GM12878 (cell line): Measurements from ENCODE around the gene LIX1L. TPM values are rescaled to one million over a fixed set of nuclear protein-coding genes. Genes with fewer than 3 reads are reported as not detected.

ENCODE experiments used
- CBFB ChIP-seq: IDR thresholded peaks from 2 replicates; pipeline ENCODE4 v1.6.1; 2016; ENCODE audit warnings: antibody characterized with exemption, low read depth
- CBX5 ChIP-seq: sonication (generic); IDR thresholded peaks from 2 replicates; pipeline ENCODE4 v1.6.1; 2016; ENCODE audit warnings: low read depth, moderate library complexity, mild to moderate bottlenecking, inconsistent platforms
- CEBPB ChIP-seq, 2 experiments: fragments of 150-350 bp in 1 of 2; IDR thresholded peaks; 2 replicates each; pipeline ENCODE4 v1.6.1; 2012 to 2014; ENCODE audit warnings: low read depth in 2 of 2, low read length in 2 of 2, borderline replicate concordance in 1 of 2, inconsistent platforms in 1 of 2
- CHD2 ChIP-seq: IDR thresholded peaks from 2 replicates; pipeline ENCODE4 v1.6.1; 2011; ENCODE audit warnings: low read depth, low read length, improper control_type of control experiment, borderline replicate concordance
- CHD4 ChIP-seq: fragments of 200-600 bp; sonication (generic); IDR thresholded peaks from 2 replicates; pipeline ENCODE4 v1.6.1; 2016; ENCODE audit warnings: mild to moderate bottlenecking
- ETV6 ChIP-seq, 2 experiments: fragments of 450-650 bp in 1 of 2; IDR thresholded peaks in 1 of 2; conservative IDR thresholded peaks in 1 of 2; 2 replicates each; pipeline ENCODE4 v1.6.1; 2014; ENCODE audit warnings: antibody characterized with exemption in 1 of 2, borderline replicate concordance in 1 of 2, low read depth in 1 of 2, mild to moderate bottlenecking in 1 of 2, moderate library complexity in 1 of 2
- FOS ChIP-seq: IDR thresholded peaks from 3 replicates; pipeline ENCODE4 v1.6.1; 2011; ENCODE audit warnings: borderline replicate concordance; ENCODE audit not compliant: insufficient read length; ENCODE audit errors: extremely low read depth
- IKZF1 ChIP-seq: fragments of 450-650 bp; conservative IDR thresholded peaks from 2 replicates; pipeline ENCODE4 v1.6.1; 2017; ENCODE audit warnings: antibody characterized with exemption, mild to moderate bottlenecking
- IKZF2 ChIP-seq, 2 experiments: fragments of 450-650 bp; IDR thresholded peaks; 2 replicates each; pipeline ENCODE4 v1.6.1; 2017; ENCODE audit warnings: mild to moderate bottlenecking in 2 of 2, moderate library complexity in 2 of 2
- NBN ChIP-seq: fragments of 450-650 bp; IDR thresholded peaks from 2 replicates; pipeline ENCODE4 v1.6.1; 2016
- NR2F1 ChIP-seq: fragments of 450-650 bp; conservative IDR thresholded peaks from 2 replicates; pipeline ENCODE4 v1.6.1; 2017; ENCODE audit warnings: mild to moderate bottlenecking
- NRF1 ChIP-seq: conservative IDR thresholded peaks from 2 replicates; pipeline ENCODE4 v1.6.1; 2011; ENCODE audit warnings: mild to moderate bottlenecking, low read depth, low read length, improper control_type of control experiment
- RAD21 ChIP-seq: IDR thresholded peaks from 2 replicates; pipeline ENCODE4 v1.6.1; 2011; ENCODE audit warnings: mild to moderate bottlenecking, low read depth, low read length, moderate library complexity; ENCODE audit not compliant: insufficient read depth
- RAD51 ChIP-seq: fragments of 450-650 bp; IDR thresholded peaks from 2 replicates; pipeline ENCODE4 v1.6.1; 2016; ENCODE audit warnings: moderate library complexity, mild to moderate bottlenecking, inconsistent platforms
- SMAD1 ChIP-seq: fragments of 450-650 bp; IDR thresholded peaks from 2 replicates; pipeline ENCODE4 v1.6.1; 2018; ENCODE audit warnings: mild to moderate bottlenecking, low read depth; ENCODE audit not compliant: partially characterized antibody
- SREBF1 ChIP-seq: IDR thresholded peaks from 2 replicates; pipeline ENCODE4 v1.6.1; 2012; ENCODE audit warnings: mild to moderate bottlenecking, low read length
- TCF12 ChIP-seq: IDR thresholded peaks from 2 replicates; pipeline ENCODE4 v1.6.1; 2011; ENCODE audit warnings: low read depth, mild to moderate bottlenecking, low read length
- WRNIP1 ChIP-seq: IDR thresholded peaks from 2 replicates; pipeline ENCODE4 v1.6.1; 2011; ENCODE audit warnings: low read depth, low read length, improper control_type of control experiment, borderline replicate concordance
- ZNF207 ChIP-seq: fragments of 450-650 bp; IDR thresholded peaks from 2 replicates; pipeline ENCODE4 v1.6.1; 2014; ENCODE audit warnings: antibody characterized with exemption, mild to moderate bottlenecking, borderline replicate concordance
- polyA plus RNA-seq, 11 experiments: library from polyadenylated mRNA; depleted of rRNA in 4 of 11; unstranded in 6 of 11; stranded (reverse) in 5 of 11; fragments of >200 nt; fragmentation: Nextera tagmentation in 4 of 11; fragmentation: Illumina TruSeq in 1 of 11; extraction: Ambion mirVana in 4 of 11; extraction: Trizol in 1 of 11; gene quantifications; 1 replicate in 1 of 11; 2 replicates in 10 of 11; pipeline versions ENCODE4 v1.2.1 to v1.2.3, GENCODE V29; 2011 to 2016; ENCODE audit warnings: inconsistent platforms in 2 of 11, missing spikeins in 2 of 11, low read depth in 1 of 11
- total RNA-seq, 4 experiments: library from RNA; depleted of rRNA in 3 of 4; stranded (reverse); fragments of >200 nt in 3 of 4; fragmentation: Illumina TruSeq in 1 of 4; extraction: Trizol in 1 of 4; gene quantifications; 2 replicates each; pipeline versions ENCODE4 v1.2.1 to v1.2.3, GENCODE V29; 2013 to 2021
- TF ChIP-seq, protein P1 (sequence below): fragments of 450-650 bp; IDR thresholded peaks from 2 replicates; pipeline ENCODE4 v1.6.1; 2017; ENCODE audit warnings: mild to moderate bottlenecking, moderate library complexity
- TF ChIP-seq, protein P2 (sequence below): fragments of 450-650 bp; conservative IDR thresholded peaks from 2 replicates; pipeline ENCODE4 v1.6.1; 2017; ENCODE audit warnings: mild to moderate bottlenecking, moderate library complexity
- TF ChIP-seq, protein P3 (sequence below): fragments of 450-650 bp; IDR thresholded peaks from 2 replicates; pipeline ENCODE4 v1.6.1; 2018; ENCODE audit warnings: borderline replicate concordance, mild to moderate bottlenecking; ENCODE audit not compliant: partially characterized antibody

The LIX1L gene
- total and polyA plus RNA-seq, 10 of the 15 experiments (the other 5 are each of a cell fraction or from before 2014, with no cell fraction given), result 5.5 to 48.2 (median 15.3) TPM

DNA sequence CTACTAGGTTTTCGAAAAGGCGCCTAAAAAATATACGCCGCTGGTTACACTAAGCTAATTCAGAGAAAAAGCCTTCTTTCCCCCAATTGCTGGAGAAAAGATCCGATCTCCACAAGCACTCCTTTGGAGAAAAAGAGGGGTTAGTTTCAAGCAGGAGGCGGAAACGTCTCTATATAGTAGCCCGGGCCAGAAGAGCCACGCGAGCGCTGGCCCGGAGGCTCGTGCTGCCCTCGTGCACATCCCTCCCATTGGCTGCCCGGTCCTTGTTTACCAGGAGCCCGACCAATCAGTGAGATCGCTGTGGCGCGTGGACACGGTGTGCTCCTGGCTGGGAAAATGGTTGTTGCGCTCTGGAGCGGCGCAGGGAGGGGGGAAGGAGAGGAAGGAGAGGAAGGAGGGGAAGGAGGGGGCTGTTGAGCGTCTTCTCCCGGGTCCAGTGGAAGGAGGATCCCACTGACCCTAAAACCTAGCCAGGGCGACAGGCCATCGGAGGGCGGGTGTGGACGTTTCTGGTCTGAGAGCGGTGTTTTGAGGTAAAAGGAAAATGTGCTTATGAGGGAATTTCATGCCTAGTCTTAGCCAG, 38.7 kb upstream of the LIX1L start, which contains the start of gene TXNIP (continued):
- TF ChIP-seq, protein P1, sequence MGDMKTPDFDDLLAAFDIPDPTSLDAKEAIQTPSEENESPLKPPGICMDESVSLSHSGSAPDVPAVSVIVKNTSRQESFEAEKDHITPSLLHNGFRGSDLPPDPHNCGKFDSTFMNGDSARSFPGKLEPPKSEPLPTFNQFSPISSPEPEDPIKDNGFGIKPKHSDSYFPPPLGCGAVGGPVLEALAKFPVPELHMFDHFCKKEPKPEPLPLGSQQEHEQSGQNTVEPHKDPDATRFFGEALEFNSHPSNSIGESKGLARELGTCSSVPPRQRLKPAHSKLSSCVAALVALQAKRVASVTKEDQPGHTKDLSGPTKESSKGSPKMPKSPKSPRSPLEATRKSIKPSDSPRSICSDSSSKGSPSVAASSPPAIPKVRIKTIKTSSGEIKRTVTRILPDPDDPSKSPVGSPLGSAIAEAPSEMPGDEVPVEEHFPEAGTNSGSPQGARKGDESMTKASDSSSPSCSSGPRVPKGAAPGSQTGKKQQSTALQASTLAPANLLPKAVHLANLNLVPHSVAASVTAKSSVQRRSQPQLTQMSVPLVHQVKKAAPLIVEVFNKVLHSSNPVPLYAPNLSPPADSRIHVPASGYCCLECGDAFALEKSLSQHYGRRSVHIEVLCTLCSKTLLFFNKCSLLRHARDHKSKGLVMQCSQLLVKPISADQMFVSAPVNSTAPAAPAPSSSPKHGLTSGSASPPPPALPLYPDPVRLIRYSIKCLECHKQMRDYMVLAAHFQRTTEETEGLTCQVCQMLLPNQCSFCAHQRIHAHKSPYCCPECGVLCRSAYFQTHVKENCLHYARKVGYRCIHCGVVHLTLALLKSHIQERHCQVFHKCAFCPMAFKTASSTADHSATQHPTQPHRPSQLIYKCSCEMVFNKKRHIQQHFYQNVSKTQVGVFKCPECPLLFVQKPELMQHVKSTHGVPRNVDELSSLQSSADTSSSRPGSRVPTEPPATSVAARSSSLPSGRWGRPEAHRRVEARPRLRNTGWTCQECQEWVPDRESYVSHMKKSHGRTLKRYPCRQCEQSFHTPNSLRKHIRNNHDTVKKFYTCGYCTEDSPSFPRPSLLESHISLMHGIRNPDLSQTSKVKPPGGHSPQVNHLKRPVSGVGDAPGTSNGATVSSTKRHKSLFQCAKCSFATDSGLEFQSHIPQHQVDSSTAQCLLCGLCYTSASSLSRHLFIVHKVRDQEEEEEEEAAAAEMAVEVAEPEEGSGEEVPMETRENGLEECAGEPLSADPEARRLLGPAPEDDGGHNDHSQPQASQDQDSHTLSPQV, result peak; percentile 100
- TF ChIP-seq NR2F1 (no peak), ZNF207 (no peak; the same call in 1 of the 2 replicates), NRF1 (0 out of 2 replicates have a peak, but pooled peaks have one; percentile 15), CHD2 (peak; percentile 83), ETV6 (conservative IDR thresholded peaks at IDR 0.05 in 1 of 2, IDR thresholded peaks at IDR 0.05 in 1 of 2; ENCODE audit: borderline replicate concordance in 1 of 2, low read depth in 1 of 2) (no peak), CBFB (peak; percentile 99), CEBPB (IDR thresholded peaks at IDR 0.05; ENCODE audit: borderline replicate concordance in 1 of 2, low read depth in 2 of 2, low read length in 2 of 2) (no peak), TCF12 (peak; percentile 84; the same call in 1 of the 2 replicates), CHD4 (no peak), CBX5 (0 out of 2 replicates have a peak, but pooled peaks have one; percentile 43), FOS (peak; percentile 44), WRNIP1 (no peak), IKZF1 (peak; percentile 93), IKZF2 (IDR thresholded peaks at IDR 0.05) (peak; percentile 91), RAD21 (no peak), RAD51 (peak; percentile 81), SREBF1 (no peak), SMAD1 (peak; percentile 95), NBN (peak; percentile 84; the same call in 1 of the 2 replicates)
- TF ChIP-seq, protein P2, sequence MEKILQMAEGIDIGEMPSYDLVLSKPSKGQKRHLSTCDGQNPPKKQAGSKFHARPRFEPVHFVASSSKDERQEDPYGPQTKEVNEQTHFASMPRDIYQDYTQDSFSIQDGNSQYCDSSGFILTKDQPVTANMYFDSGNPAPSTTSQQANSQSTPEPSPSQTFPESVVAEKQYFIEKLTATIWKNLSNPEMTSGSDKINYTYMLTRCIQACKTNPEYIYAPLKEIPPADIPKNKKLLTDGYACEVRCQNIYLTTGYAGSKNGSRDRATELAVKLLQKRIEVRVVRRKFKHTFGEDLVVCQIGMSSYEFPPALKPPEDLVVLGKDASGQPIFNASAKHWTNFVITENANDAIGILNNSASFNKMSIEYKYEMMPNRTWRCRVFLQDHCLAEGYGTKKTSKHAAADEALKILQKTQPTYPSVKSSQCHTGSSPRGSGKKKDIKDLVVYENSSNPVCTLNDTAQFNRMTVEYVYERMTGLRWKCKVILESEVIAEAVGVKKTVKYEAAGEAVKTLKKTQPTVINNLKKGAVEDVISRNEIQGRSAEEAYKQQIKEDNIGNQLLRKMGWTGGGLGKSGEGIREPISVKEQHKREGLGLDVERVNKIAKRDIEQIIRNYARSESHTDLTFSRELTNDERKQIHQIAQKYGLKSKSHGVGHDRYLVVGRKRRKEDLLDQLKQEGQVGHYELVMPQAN, result no peak
- TF ChIP-seq, protein P3, sequence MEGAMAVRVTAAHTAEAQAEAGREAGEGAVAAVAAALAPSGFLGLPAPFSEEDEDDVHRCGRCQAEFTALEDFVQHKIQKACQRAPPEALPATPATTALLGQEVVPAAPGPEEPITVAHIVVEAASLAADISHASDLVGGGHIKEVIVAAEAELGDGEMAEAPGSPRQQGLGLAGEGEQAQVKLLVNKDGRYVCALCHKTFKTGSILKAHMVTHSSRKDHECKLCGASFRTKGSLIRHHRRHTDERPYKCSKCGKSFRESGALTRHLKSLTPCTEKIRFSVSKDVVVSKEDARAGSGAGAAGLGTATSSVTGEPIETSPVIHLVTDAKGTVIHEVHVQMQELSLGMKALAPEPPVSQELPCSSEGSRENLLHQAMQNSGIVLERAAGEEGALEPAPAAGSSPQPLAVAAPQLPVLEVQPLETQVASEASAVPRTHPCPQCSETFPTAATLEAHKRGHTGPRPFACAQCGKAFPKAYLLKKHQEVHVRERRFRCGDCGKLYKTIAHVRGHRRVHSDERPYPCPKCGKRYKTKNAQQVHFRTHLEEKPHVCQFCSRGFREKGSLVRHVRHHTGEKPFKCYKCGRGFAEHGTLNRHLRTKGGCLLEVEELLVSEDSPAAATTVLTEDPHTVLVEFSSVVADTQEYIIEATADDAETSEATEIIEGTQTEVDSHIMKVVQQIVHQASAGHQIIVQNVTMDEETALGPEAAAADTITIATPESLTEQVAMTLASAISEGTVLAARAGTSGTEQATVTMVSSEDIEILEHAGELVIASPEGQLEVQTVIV, result peak; percentile 58
